KOPT-K1 (cell line): ENCODE measurements around the gene NHS.

ENCODE experiments used
- H3K27ac ChIP-seq: fragments of 200-600 bp; sonication (generic); 2 replicates; pipeline ENCODE4 v1.5.1; 2016; ENCODE audit warnings: antibody characterized with exemption, mild to moderate bottlenecking, low read depth, low read length; ENCODE audit not compliant: poor library complexity, severe bottlenecking
- H3K36me3 ChIP-seq: fragments of 200-600 bp; sonication (generic); 2 replicates; pipeline ENCODE4 v1.5.1; 2017; ENCODE audit warnings: antibody characterized with exemption, mild to moderate bottlenecking, low read length, moderate library complexity; ENCODE audit not compliant: insufficient read depth
- H3K9me3 ChIP-seq: fragments of 200-600 bp; sonication (generic); 2 replicates; pipeline ENCODE4 v1.5.1; 2017; ENCODE audit warnings: antibody characterized with exemption, low read length, mild to moderate bottlenecking; ENCODE audit not compliant: insufficient read depth, poor library complexity, severe bottlenecking

The NHS gene

DNA sequence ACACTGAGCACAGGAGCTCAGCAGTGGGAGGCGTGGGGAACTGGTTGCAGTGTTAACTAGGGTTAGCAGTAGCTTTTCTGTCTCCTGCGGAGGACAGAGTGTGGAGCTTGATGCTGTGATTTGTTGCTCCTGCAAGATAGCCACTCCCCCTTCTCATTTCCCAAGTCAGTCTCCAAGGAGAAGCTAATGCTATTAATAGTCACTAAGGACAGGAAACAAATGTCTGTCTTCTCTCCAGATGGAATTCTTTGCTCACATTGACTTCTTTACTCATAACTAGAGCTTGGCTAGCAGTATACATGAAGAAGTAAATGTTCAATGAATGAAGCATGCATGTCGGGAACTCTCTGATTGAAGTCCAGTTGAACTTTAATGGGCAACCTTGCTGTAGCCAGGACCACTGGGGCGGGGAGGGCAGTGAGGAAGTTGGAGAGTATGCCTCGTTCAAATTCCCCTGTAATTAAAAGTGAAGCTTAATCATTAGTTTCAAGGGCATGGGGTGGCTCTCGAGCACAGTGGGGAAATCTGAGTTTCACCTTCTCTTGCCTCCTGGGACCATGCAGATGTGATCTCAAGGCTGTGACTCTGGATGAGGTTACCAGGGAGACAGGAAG, 205.6 kb downstream of the NHS start:
- no peaks in the 10 kb centered on the region for H3K9me3 ChIP-seq
- H3K27ac ChIP-seq: no peak overlapping the region
- H3K36me3 ChIP-seq: no peaks in the 10 kb centered on the region

DNA sequence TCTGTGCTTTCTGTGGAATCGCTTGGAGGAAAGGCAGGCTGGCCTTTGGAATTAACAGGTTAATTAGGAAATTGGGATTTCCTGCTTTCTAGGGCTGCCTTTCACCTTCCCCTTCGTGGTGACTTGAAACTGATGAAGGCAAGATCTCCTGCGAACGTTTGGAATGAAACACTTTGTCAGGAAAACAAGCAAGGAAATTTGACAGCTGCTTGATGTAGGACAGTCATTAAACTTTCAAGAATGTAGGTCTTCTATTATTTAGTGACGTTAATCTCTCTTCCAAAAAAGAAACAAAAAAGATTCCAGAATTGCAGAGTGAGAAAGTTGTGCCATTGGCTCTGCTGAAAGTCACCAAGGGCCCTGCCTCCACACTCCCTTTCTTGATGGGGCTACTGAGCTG, 206.6 kb downstream of the NHS start:
- Histone ChIP-seq H3K36me3 (no peaks in the 10 kb centered on the region), H3K9me3 (no peaks in the 10 kb centered on the region), H3K27ac (no peak overlapping the region)

GRCh38 chrX:17584248-17584681, 209.3 kb downstream of the NHS start:
- H3K27ac ChIP-seq: no peak overlapping the region
- H3K9me3 ChIP-seq: no peaks in the 10 kb centered on the region
- H3K36me3 ChIP-seq: no peaks in the 10 kb centered on the region

DNA sequence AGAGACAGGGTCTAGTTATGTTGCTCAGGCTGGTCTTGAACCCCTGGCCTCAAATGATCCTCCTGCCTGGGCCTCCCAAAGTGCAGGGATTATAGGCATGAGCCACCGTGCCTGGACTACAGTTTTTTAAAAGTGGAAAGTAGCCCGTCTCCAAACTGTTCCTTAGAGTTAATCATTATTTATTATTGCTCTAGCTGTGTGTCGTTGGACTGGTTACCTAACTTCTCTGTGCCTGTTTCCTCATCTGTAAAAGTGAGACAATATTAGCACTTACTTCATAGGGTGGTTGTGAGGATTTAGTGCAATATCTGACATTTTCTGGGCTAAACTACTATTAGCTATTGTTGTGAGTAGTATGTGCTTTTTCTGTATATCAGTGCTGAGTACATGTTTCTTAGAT, 210.0 kb downstream of the NHS start:
- Histone ChIP-seq H3K27ac (no peak overlapping the region), H3K9me3 (no peaks in the 10 kb centered on the region), H3K36me3 (no peaks in the 10 kb centered on the region)

DNA sequence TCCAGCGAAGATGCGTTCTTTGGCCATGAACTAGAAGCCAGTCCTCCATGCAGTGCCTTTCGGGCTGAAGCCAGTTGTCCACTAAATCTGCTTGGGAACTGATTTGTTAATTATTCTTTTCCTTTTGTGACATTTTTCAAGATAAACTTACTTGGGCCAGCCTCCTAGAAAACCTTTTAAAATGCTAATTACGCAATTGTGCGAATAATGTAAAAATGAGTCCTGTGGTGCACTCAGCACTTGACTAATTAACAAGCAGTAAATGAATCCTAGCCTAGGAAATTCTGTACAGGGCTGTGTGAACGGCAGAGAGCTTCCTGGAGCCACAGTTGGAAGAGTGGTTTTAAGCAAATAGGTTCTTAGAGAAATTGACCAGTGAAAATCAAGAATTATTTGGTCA, 212.4 kb downstream of the NHS start:
- Histone ChIP-seq H3K9me3 (no peaks in the 10 kb centered on the region), H3K27ac (no peak overlapping the region), H3K36me3 (no peaks in the 10 kb centered on the region)

DNA sequence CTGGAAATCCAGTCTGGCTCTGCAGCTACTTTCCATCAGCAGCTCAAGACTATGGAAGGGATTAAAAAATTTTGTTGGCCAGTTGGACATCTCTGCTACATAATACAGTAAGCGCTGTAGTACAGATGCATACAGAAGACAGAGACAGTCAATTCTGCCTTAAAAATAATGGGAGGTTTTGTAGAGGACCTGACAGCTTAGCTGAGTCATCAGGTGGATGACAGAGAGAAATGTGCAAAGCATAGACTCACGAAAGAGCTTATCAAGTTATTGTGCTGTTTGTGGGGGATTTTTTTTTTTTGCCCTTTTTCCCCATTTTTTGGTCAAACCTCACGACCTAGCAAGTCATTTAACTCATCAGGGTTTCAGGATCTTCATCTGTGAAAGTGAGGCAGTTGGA, 213.3 kb downstream of the NHS start:
- no peak overlapping the region for H3K27ac ChIP-seq
- no peaks in the 10 kb centered on the region for H3K36me3 ChIP-seq
- H3K9me3 ChIP-seq: no peaks in the 10 kb centered on the region

DNA sequence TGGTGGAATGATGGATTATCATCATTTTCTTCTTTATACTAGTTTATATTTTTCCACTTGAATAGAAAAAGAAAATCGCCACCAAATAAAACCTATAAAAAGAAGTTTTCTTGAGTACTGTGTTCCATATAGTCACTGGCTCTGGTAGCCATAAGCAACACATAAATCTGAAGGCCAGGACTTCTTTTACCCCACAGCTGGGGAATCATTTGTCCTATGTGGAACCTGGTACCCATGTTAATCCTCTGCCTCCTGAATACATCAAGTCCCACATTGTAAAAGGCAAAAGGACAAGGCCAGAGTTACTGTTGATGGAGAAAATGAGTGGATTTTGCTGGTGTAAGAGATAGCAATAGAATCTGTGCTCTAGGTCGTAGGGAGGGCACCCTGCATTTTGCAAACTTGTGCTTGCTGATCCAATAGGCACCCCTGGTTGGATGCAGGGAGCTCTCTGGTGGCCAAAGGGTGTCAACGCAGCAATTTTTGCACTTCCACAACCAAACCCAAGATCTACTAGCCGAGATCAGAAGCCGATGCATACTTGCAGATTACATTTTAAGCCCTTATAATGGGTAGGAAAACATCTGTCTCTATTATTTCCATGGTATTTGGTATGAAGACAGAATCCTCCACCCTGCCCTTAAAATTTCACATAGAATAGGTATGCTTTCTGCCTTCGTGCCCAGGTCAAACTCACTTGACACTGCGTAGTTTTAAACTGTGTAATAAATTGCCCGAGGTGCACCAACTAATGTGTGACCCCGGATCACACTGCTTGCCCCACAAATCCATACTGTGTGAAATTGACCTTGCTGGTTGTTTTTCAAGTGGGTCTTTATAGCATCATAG, 216.1 kb downstream of the NHS start:
- Histone ChIP-seq H3K27ac (no peak overlapping the region), H3K9me3 (no peaks in the 10 kb centered on the region), H3K36me3 (no peaks in the 10 kb centered on the region)

- Histone ChIP-seq H3K36me3 (no peaks in the 10 kb centered on the region), H3K9me3 (no peaks in the 10 kb centered on the region), H3K27ac (no peak overlapping the region)
Measured at GRCh38 chrX:17591741-17592110, 216.7 kb downstream of the NHS start.

DNA sequence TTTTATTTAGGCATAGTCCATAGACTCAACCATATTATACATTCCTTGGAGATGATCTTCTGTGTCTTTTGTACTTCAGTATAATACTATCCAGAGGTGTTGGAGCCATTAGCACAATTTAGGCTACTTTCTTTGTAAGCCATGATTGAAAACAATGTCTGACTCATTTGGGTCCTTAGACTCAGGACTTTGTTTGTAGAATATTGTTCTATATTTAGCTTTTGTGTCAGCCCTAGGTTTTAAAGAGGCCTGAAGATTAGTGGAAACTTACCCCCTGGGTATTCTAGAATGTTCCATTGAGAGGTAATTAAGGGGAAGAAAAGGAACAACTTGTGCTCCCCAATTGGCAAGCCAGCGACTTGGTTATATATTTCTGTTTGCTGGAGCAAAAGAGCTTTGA, 217.1 kb downstream of the NHS start:
- no peaks in the 10 kb centered on the region for H3K9me3 ChIP-seq
- H3K36me3 ChIP-seq: no peaks in the 10 kb centered on the region
- H3K27ac ChIP-seq: no peak overlapping the region

DNA sequence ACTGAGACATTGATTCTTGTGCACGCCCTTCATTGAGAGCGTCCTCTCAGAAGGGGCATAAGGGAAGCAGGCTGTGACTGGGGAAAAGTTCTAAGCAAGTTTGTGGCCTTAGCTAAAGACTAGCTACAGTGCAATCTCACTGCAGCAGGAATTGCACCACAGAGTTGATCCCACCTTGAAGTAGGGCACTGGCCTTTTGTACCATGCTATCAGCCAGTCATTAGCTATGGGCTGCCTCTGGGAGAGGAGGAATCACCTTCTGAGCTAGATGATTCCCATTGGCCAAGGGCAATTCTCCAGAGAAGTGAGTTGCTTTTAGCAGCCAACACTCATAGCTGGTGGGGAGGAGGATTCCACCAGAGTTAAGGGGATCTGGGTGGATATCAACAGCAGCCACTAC, 219.7 kb downstream of the NHS start:
- H3K36me3 ChIP-seq: no peaks in the 10 kb centered on the region
- no peak overlapping the region for H3K27ac ChIP-seq
- H3K9me3 ChIP-seq: no peaks in the 10 kb centered on the region

- Histone ChIP-seq H3K9me3 (no peaks in the 10 kb centered on the region), H3K36me3 (no peaks in the 10 kb centered on the region), H3K27ac (no peak overlapping the region)
Measured at GRCh38 chrX:17595456-17596035, 220.5 kb downstream of the NHS start.

DNA sequence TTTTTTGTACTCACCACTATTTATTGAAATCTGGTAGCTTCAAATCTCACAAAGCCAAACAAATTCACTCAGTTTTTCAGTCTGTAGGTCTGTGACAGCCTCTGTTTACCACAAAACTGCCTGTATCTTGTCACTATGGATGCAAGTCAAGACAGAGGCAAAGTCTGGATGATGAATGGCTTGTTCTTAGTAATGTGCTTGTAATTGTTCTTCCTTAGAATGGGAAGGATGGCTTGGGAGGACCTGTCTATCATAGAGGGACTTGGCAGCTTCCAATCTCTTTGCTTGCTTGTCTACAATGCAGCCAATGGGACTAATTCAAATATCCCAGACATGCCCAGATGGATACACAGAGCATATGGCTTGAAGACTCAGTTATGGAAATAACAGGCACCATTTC, 221.1 kb downstream of the NHS start:
- H3K36me3 ChIP-seq: no peaks in the 10 kb centered on the region
- no peaks in the 10 kb centered on the region for H3K9me3 ChIP-seq
- H3K27ac ChIP-seq: no peak overlapping the region

- no peak overlapping the region for H3K27ac ChIP-seq
- no peaks in the 10 kb centered on the region for H3K9me3 ChIP-seq
- H3K36me3 ChIP-seq: no peaks in the 10 kb centered on the region
Measured at GRCh38 chrX:17596546-17597205, 221.7 kb downstream of the NHS start.

DNA sequence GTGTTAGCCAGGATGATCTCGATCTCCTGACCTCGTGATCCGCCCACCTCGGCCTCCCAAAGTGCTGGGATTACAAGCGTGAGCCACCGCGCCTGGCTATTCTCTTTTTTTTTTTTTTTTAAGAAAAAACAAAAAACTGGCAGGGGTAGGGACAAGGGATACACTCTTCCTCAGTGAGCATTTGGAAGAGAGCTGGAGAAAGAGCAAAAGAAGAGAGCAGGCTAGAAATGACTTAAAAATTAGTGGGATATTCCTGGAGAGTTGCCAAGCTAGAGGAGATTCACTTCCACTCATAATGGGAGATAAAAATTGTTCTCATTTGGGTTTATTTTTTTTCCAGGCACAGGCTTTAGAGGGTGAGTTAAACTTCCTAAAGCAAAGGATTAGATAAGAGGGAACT, 222.3 kb downstream of the NHS start:
- Histone ChIP-seq H3K27ac (no peak overlapping the region), H3K36me3 (no peaks in the 10 kb centered on the region), H3K9me3 (no peaks in the 10 kb centered on the region)

DNA sequence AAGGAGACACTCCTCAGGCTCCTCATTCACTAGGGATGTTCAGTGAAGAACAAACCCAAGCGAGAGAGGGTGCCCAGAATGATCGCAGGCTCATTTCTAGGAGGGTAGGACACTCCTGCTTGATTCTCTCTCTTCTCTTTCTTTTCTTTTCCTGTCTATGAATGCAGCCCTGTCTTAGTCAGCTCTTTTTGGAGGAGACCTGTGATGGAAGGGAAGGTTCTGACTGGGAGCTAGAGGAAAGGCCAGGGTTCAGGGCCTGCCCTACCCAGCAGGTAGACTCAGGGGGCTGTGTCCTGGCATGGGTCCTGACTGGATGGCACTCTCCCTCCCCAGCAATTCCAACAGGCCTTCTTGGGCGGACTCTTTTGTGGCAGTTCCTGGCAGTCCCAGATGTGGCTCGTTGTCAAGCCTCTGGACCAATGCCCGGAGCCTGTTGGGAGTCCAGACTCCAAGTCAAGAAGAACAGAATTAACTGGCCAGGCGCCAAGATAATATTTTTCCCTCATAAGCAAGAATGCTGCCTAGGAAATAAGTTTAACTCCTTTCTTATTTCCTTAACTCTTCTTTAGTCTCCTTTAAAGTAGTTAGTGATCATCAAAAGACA, 222.9 kb downstream of the NHS start:
- Histone ChIP-seq H3K9me3 (no peaks in the 10 kb centered on the region), H3K36me3 (no peaks in the 10 kb centered on the region), H3K27ac (no peak overlapping the region)
